ENCODE data around the gene GAGE10.
A peak's percentile ranks its signal among the peaks of the same experiment; 100 is the strongest.

GAGE10 gene

DNA sequence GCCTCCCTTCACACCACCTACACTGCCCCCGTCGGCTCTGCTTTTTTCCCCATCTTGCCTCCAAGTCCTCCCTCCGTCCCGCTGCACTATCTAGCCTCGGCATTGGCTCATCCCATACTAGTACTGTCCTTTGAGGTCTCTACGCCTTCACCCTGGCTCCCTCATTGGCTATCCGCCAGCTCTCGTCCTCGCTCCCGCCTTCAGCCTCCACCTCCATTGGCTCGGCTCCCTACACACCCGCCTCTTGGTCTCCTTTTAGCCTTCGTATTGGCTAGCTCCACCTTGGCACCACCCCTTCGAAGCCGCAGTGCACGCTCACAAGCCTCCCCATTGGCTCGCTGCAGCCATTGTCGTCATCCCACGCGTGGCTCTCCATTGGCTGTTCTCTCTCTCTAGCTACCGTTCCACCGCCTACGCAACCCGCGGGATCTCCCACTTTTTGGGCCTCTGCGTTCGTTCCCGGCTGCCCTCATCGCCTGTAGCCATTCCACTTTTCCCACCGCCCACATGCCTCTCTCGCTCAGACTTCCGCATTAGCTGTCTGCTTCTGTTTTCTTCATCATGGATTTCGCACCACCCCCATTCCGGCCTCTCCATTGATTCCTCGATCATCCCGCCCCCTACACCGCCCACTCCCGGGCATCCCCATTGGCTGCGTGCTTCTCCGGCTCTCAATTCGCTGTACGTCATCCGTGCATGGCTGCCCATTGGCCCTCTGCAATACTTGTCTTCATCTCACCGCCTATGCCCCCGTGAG lies 34.3 kb upstream of the GAGE10 start:
- FAIRE-seq (peak; percentile 58), DNase-seq (ENCODE audit: insufficient read length, low spot score) (peak; percentile 47)
- TF ChIP-seq, protein P1, sequence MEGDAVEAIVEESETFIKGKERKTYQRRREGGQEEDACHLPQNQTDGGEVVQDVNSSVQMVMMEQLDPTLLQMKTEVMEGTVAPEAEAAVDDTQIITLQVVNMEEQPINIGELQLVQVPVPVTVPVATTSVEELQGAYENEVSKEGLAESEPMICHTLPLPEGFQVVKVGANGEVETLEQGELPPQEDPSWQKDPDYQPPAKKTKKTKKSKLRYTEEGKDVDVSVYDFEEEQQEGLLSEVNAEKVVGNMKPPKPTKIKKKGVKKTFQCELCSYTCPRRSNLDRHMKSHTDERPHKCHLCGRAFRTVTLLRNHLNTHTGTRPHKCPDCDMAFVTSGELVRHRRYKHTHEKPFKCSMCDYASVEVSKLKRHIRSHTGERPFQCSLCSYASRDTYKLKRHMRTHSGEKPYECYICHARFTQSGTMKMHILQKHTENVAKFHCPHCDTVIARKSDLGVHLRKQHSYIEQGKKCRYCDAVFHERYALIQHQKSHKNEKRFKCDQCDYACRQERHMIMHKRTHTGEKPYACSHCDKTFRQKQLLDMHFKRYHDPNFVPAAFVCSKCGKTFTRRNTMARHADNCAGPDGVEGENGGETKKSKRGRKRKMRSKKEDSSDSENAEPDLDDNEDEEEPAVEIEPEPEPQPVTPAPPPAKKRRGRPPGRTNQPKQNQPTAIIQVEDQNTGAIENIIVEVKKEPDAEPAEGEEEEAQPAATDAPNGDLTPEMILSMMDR (IDR thresholded peaks at IDR 0.05; ENCODE audit: insufficient read depth, missing control alignments): no peak

- DNase-seq (ENCODE audit: insufficient read length, low spot score) (no peak), FAIRE-seq (no peak)
- TF ChIP-seq, protein P1 (IDR thresholded peaks at IDR 0.05; ENCODE audit: insufficient read depth, missing control alignments): no peak
Measured at GRCh38 chrX:49269767-49270248, 33.6 kb upstream of the GAGE10 start, which contains the start of gene PPP1R3F. PPP1R3F (plus strand) TSS chrX:49269793; CDS start chrX:49269870, 77 bp downstream.

- TF ChIP-seq, protein P1 (IDR thresholded peaks at IDR 0.05; ENCODE audit: insufficient read depth, missing control alignments): no peak
- DNase-seq (ENCODE audit: insufficient read length, low spot score): no peak
- FAIRE-seq: no peak
Measured at GRCh38 chrX:49270249-49270921, 33.1 kb upstream of the GAGE10 start.

DNA sequence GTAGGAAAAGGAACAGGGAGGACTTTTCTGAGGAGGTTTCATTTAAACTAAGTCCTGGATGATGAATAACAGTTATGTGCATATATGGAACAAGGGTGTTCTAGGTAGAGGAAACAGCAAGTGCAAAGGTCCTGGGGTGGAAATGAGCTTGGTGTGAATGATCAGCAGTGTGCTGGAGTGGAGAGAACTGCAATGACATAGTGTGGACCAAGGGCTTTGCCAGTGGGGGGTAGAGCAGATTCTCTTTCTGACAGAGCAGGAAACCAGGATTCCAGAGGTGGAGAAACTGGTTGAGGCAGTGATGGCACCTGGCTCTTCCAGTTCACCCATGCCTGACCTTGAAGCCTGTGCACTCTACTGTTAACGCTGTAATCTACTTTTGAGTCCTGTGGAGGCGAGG lies 32.1 kb upstream of the GAGE10 start:
- FAIRE-seq (no peak), DNase-seq (ENCODE audit: insufficient read length, low spot score) (no peak)
- TF ChIP-seq, protein P1 (IDR thresholded peaks at IDR 0.05; ENCODE audit: insufficient read depth, missing control alignments): no peak

GRCh38 chrX:49272421-49272820 lies 31.0 kb upstream of the GAGE10 start:
- DNase-seq (ENCODE audit: insufficient read length, low spot score): no peak
- no peak for FAIRE-seq
- TF ChIP-seq, protein P1 (IDR thresholded peaks at IDR 0.05; ENCODE audit: insufficient read depth, missing control alignments): no peak

DNA sequence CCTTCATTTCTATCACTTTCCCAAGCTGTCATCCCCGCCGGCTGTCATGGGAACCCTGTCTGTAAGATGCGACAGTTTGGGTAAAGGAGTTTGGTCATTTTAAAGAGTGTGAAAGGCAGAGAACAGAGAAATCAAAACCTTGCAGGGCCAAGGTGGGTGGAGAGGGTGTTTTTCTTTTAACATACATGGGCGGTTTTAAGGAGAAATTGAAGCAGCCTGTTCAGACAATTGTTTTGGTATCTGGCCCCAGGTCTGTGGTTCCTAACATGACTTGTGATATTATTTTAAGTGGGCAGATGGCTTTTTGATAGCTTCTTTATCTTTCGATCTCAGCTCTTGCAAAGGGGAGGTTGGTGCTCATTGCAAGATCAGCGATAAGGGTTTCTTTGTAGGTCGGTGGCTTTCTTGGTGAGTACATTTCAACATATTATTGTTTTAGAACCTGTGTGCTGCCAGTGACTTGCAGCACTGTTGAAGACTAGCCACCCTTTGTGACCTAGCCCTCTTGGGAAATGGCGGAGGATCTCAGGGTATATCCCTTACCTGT lies 30.2 kb upstream of the GAGE10 start:
- FAIRE-seq (no peak), DNase-seq (ENCODE audit: insufficient read length, low spot score) (no peak)
- TF ChIP-seq, protein P1 (IDR thresholded peaks at IDR 0.05; ENCODE audit: insufficient read depth, missing control alignments): no peak

Data from D721Med (cell line).